DND-41 (cell line): ENCODE measurements around the gene MAST3.

Experiments
- ATAC-seq: fragments of 200-7000 bp; cut with Tn5 transposase; 3 replicates; pipeline ENCODE4 v1.9.1; 2021; ENCODE audit warnings: low read depth; ENCODE audit not compliant: insufficient read depth
- DNase-seq: peaks from one replicate; pipeline ENCODE4 v3.0.0-alpha.2; 2020
- H2AFZ ChIP-seq: 2 replicates; pipeline ENCODE4 v1.6.0; 2012; ENCODE audit warnings: low read depth, low read length
- H3K27ac ChIP-seq: 2 replicates; pipeline ENCODE4 v1.5.1; 2012; ENCODE audit warnings: low read length, inconsistent platforms
- H3K27me3 ChIP-seq: fragments of 200-600 bp; sonication (generic); 2 replicates; pipeline ENCODE4 v1.6.0; 2012; ENCODE audit warnings: low read length, mild to moderate bottlenecking, inconsistent platforms; ENCODE audit not compliant: insufficient read depth, poor library complexity
- H3K36me3 ChIP-seq: 2 replicates; pipeline ENCODE4 v1.5.1; 2012; ENCODE audit warnings: low read length, inconsistent platforms; ENCODE audit not compliant: insufficient read depth
- H3K4me1 ChIP-seq: 2 replicates; pipeline ENCODE4 v1.5.1; 2012; ENCODE audit warnings: mild to moderate bottlenecking, low read length; ENCODE audit not compliant: insufficient read depth
- H3K4me2 ChIP-seq: 2 replicates; pipeline ENCODE4 v1.6.0; 2012; ENCODE audit warnings: mild to moderate bottlenecking, moderate library complexity, low read length, inconsistent platforms; ENCODE audit not compliant: insufficient read depth
- H3K4me3 ChIP-seq, 2 experiments: fragments of 200-600 bp in 1 of 2; shearing (Covaris generic) in 1 of 2; 2 replicates each; pipeline ENCODE4 v1.5.1; 2012 to 2016; ENCODE audit warnings: inconsistent platforms in 2 of 2, low read length in 2 of 2, mild to moderate bottlenecking in 2 of 2, low read depth in 1 of 2, moderate library complexity in 1 of 2
- H3K79me2 ChIP-seq: 2 replicates; pipeline ENCODE4 v1.6.0; 2012; ENCODE audit warnings: low read length, inconsistent platforms; ENCODE audit not compliant: insufficient read depth
- H3K9ac ChIP-seq: 2 replicates; pipeline ENCODE4 v1.6.0; 2012; ENCODE audit warnings: low read depth, mild to moderate bottlenecking, inconsistent platforms, low read length, moderate library complexity
- H3K9me3 ChIP-seq: 2 replicates; pipeline ENCODE4 v1.5.1; 2012; ENCODE audit warnings: low read length, moderate library complexity, mild to moderate bottlenecking, inconsistent platforms; ENCODE audit not compliant: insufficient read depth, severe bottlenecking
- H4K20me1 ChIP-seq: 2 replicates; pipeline ENCODE4 v1.6.0; 2012; ENCODE audit warnings: low read length; ENCODE audit not compliant: insufficient read depth
- EZH2 ChIP-seq: IDR thresholded peaks from 3 replicates; pipeline ENCODE4 v1.6.1; 2012; ENCODE audit warnings: borderline replicate concordance, low read depth, mild to moderate bottlenecking, moderate library complexity, low read length, inconsistent platforms; ENCODE audit not compliant: severe bottlenecking
- TF ChIP-seq, protein P1 (sequence below): IDR thresholded peaks from 2 replicates; pipeline ENCODE4 v1.5.1; 2012; ENCODE audit warnings: borderline replicate concordance, low read length, moderate library complexity, mild to moderate bottlenecking; ENCODE audit not compliant: poor library complexity, severe bottlenecking; ENCODE audit errors: extremely low read depth

Gene MAST3

DNA sequence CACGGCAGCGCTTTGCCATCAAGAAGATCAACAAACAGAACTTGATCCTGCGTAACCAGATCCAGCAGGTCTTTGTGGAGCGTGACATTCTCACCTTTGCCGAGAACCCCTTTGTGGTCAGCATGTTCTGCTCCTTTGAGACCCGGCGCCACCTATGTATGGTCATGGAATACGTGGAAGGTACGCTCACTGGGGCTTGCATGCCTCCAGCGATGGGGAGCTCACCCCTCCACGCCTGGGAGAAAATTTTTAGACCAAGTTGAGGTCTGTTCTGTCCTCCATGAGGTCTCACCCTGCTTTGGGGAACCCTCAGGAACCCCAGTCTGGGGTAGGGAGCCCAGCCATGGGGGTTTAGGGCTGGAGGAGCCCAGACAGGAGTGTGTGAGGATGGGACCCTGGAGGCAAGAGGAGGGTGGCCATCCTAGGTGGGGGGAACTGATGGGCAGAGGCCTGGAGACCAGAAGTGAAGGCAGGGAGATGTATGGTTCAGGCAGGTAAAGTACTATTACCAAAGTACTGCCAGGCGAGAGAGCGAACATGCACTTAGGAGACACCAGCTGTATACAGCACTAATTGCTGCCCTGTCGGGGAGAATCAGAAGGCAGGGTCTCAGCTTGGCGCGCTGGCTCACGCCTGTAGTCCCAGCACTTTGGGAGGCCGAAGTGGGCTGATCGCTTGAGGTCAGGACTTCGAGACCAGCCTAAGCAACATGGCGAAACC is 33.1 kb downstream of the MAST3 start:
- H3K79me2 ChIP-seq = no peaks in the 10 kb centered on the region
- H3K27ac ChIP-seq = no peak overlapping the region
- H3K4me2 ChIP-seq = no peak overlapping the region
- no peaks in the 10 kb centered on the region for H3K27me3 ChIP-seq
- no peak for TF ChIP-seq EZH2
- TF ChIP-seq, protein P1, sequence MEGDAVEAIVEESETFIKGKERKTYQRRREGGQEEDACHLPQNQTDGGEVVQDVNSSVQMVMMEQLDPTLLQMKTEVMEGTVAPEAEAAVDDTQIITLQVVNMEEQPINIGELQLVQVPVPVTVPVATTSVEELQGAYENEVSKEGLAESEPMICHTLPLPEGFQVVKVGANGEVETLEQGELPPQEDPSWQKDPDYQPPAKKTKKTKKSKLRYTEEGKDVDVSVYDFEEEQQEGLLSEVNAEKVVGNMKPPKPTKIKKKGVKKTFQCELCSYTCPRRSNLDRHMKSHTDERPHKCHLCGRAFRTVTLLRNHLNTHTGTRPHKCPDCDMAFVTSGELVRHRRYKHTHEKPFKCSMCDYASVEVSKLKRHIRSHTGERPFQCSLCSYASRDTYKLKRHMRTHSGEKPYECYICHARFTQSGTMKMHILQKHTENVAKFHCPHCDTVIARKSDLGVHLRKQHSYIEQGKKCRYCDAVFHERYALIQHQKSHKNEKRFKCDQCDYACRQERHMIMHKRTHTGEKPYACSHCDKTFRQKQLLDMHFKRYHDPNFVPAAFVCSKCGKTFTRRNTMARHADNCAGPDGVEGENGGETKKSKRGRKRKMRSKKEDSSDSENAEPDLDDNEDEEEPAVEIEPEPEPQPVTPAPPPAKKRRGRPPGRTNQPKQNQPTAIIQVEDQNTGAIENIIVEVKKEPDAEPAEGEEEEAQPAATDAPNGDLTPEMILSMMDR = no peak
- no peak for ATAC-seq
- no peaks in the 10 kb centered on the region for H3K4me1 ChIP-seq
- DNase-seq = no peak
- H3K4me3 ChIP-seq = no peak overlapping the region
- no peak overlapping the region for H2AFZ ChIP-seq
- no peaks in the 10 kb centered on the region; the same call in 1 of the 2 replicates for H3K36me3 ChIP-seq
- H3K9me3 ChIP-seq = no peaks in the 10 kb centered on the region
- H4K20me1 ChIP-seq = no peaks in the 10 kb centered on the region
- no peak overlapping the region for H3K9ac ChIP-seq

DNA sequence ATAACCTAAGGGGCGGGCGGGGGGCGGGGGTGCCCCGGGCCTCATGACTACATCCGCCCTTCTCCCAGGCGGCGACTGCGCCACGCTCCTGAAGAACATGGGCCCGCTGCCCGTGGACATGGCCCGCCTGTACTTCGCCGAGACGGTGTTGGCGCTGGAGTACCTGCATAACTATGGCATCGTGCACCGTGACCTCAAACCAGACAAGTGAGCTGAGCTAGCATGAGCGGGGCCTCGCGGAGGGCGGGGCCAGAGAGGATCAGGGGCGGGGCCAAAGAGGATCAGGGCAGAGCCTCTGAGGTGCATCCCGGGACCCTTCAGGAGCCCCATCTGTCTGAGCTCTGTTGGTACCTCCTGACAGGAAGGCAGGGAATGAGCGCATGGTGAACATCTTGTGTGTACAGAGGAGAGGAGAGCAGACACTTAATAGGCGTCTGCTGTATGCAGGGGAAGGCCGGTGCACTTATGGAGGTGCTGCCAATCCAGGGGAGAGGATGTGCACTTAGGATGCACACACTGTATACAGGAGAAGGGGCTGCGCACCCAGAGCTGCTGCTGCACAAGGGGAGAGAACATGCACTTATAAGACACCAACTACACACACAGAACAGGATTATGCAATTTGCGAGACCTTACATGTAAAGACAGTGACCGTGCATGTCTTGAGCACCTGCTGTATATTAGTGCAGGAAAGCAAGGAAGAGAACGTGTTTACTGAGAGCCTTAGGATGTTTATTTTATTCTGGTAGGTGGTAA is 34.4 kb downstream of the MAST3 start:
- no peak for TF ChIP-seq EZH2
- TF ChIP-seq, protein P1 = no peak
- H3K79me2 ChIP-seq = no peaks in the 10 kb centered on the region
- no peaks in the 10 kb centered on the region for H4K20me1 ChIP-seq
- no peaks in the 10 kb centered on the region for H3K9me3 ChIP-seq
- no peak overlapping the region for H3K4me3 ChIP-seq
- no peak overlapping the region for H2AFZ ChIP-seq
- ATAC-seq (peak; percentile 54; the same call in 2 of the 3 replicates), DNase-seq (peak; percentile 39)
- H3K4me1 ChIP-seq = no peaks in the 10 kb centered on the region
- H3K36me3 ChIP-seq = no peaks in the 10 kb centered on the region; the same call in 1 of the 2 replicates
- no peak overlapping the region for H3K9ac ChIP-seq
- H3K27me3 ChIP-seq = no peaks in the 10 kb centered on the region
- H3K4me2 ChIP-seq = no peak overlapping the region
- H3K27ac ChIP-seq = no peak overlapping the region

DNA sequence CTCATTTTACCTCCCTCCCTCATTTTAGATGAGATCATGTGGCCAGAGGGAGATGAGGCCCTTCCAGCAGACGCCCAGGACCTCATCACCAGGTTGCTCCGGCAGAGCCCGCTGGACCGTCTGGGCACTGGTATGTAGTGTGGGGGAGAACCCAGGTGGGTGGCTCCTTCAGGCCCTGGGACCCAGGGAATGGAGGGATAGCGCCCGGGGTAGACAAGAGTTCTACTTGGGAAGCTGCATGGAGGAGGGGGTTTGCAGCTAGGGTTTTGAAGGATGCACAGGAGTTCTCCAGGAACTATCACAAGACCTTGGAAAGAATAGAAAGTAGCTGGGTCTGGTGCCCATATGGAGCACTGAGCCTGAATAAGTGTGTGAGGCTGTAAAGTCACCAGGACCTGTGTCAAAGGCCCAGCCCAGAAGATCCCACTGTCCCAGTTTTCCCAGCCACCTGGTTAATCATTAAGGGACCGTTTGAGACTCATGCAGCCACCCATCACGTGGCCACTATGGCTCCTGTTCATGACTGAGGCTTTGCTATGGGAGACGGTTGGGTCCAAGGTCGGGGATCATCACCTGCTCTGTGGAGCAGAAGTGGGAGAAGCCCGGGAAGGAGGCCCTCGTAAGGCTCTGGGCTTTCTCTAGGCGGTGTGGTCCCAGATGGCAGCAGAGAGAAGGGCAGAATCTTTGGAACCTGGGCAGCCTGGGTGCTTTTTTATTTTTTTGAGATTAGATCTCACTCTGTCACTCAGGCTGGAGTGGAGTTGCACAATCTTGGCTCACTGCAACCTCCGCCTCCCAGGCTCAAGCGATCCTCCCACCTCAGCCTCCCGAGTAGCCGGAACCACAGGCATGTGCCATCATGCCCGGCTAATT is 38.4 kb downstream of the MAST3 start:
- no peaks in the 10 kb centered on the region for H3K4me1 ChIP-seq
- no peak overlapping the region for H3K9ac ChIP-seq
- no peaks in the 10 kb centered on the region for H3K27me3 ChIP-seq
- no peak overlapping the region for H3K27ac ChIP-seq
- no peaks in the 10 kb centered on the region for H3K79me2 ChIP-seq
- H3K4me3 ChIP-seq = no peak overlapping the region
- DNase-seq = no peak
- H3K9me3 ChIP-seq = no peaks in the 10 kb centered on the region
- TF ChIP-seq, protein P1 = no peak
- TF ChIP-seq EZH2 = no peak
- H4K20me1 ChIP-seq = no peaks in the 10 kb centered on the region
- no peak overlapping the region for H3K4me2 ChIP-seq
- H3K36me3 ChIP-seq = no peaks in the 10 kb centered on the region
- no peak overlapping the region for H2AFZ ChIP-seq
- no peak for ATAC-seq
